RPMI8226 (cell line): ENCODE data around the gene FGF22.

ENCODE experiments used
- DNase-seq: peaks from one replicate; pipeline ENCODE4 v3.0.0-alpha.2; 2015

Gene FGF22

DNA sequence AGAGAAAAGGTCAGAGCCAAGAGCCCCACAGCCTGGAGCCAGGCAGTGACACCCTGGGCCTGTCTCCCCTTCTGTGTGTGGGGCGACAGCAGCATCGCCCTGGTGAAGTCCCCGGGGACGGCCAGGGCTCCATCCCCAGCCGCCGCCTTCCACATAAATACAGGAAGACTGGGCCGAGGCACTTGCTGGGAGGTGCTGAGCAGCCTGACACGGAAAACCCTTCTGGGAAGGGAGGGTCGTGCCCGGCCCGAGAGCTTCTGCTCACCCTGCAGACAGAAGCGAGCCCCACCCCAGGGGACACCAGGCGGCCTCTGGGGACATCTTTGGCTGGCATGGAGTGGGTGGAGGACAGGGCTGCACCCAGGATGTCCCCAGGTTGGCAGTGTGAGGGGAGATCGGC is 5.1 kb downstream of the FGF22 start:
- DNase-seq, result no peak

DNA sequence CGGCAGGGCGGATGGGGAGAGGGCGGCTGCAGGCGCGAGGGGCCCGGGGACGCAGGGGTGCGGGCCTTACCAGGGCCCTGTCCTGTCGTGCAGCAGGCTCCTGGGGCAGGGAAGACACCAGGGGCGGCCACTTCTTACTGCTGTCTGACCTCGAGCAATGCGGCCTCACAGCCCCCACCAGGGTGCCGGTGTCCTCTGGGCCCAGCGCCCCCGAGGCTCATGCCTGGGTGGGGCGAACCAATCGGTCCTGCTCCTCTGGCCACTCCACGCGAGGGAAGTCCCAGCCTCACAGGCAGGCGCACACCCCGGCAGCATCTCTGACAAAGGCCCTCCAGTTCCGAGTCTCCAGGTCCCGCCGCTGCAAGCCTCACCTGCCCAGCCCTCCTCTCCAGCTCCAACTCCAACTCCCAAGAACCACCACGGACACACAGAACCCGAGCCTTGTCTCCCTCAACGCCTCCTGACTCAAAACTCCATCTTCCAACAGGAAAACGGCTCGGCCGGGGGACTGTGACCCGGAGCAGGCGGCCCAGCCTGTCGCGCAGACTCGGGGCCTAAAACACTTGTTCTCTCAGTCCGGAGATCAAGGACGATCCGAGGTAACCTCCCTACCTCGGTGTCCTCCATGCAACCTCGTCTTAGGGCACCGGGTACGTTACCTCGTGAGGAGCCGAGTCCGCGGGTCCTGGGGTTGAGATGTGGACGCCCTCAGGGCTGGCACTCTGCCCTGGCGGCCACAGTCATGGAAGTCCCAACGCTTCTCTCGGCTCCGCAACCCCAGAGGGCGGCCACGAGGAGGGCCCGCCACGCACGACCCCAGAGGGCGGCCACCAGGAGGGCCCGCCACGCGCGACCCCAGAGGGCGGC is 6.5 kb downstream of the FGF22 start:
- no peak for DNase-seq

DNA sequence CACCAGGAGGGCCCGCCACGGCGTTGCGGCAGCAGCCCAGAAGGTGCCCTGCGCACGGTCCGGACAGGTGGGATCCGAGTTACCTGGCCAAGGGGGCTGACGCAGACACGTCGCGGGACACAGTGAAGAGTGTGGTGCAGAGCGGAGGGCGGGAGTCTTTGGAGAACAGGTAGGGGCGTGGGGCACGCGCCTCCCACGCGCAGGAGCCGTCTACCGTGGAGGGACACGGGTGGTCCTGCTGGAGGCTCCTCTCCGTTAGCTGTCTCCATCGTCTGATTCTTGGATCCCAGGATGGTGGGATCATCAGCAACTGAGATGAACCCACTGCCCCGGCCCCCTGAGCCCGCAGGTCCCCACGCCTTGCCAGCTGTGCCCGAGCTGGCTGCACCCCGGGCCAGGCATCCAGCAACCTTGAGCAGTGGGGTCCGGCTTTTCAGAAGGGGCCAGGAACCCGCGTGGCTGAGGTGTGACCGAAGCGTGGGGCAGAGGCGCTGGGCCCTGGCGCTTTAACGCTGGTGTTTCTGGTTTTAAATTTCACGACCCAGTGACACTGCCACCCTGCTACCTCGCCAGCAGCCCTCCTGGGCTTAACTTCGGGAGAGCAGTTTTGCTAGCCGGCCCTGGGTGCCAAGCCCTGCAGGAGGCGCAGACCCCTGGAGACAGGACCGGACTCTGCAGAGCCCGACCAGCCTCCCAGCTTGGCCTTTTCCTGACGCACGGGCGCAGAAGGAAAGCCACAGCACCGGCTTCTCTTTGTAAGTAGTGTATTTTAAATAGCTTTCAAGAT is 7.3 kb downstream of the FGF22 start:
- DNase-seq, result no peak

DNA sequence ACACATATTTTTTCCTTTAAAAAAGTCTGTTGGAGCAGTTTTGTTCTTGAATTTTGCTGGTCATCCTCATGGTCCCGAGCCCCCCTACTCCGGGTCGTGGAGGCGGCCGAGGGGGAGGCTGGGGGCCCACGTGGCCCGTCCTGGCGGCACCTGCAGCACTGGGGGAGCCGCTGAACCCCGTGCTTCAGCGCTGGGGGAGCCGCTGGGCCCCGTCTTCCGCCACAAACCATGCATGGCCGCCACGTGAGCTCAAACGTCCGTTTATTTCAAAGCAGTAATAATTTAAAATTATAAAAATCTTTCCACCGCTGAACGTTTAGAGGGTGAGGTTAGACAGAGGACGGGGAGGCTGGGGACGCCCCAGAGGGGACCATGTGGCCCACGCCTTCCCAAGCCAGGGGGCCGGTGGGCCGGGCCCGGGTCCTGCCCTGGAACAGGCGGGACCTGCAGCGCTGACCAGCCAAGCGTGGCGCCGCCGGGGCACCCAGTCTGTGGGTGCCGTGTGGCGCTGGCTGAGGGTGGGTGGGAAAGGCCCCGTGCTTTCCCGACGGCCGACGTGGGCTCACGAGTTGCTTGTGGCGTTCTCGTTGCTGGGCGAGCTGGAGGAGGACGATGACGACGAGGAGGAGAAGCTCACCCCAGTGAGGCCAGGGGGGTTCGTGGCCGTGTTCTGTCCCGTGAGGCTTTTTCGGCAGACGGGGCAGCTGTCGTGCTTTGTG is 8.0 kb downstream of the FGF22 start:
- no peak for DNase-seq

DNA sequence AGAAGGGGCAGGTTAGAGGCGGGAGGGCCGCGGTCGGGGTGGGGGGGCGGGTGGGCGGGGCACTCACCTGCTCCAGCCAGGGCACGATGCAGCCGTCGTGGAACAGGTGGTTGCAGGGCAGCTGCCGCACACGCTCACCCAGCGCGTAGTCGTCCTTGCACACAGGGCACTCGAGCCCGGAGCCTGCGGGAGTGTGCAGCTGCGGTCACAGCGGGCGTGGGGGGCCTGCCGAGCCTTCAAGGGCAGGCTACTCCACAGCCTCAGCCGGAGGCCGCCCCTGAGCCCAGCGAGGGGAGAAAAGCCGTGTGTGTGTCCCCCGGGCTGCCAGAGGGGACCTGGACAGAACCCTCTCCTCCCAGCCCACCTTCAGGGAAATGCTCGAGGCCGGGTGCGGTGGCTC is 8.6 kb downstream of the FGF22 start:
- DNase-seq, result no peak

DNA sequence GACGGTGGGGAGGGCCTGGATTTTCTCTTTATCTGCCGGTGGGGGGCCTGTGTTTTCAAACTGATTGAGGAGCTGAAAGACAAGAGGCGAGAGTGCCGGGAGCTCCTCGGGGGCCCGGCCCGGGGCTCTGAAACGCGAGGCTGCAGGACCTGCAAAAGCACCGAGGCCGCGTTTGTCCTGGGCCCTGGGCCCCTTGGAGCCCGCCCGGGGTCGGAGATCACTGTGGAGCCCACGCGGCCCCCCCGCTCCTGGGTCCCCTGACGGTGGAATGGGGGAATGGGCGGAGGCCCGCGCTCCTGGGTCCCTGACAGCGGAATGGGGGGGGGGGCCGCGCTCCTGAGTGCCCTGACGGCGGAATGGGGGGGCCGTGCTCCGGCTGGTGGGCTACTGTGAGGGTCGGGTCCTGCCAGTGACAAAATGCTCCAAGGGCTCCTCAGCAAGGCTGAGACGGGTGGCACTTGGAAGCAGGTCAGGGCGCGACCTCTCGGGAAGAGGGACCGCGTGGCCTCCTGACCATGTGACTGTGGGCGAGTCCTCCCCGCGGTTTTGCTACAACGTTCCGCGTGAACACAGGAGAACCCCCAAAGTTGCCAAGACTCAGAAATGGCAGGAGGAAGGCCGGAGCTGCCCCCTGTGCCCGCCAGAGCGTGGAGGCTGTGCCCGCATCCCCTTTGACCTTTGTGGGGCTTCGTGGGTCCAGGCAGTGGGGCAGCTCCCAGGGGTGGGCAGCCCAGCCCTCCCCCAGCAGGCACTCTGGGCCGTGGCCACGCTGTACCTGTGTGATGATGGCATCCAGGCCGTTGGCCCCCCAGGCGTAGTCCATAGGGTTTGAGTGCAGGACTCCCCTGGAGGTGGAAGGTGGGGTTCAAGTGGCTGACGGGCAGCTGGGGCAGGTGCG is 9.5 kb downstream of the FGF22 start:
- DNase-seq, result no peak

DNA sequence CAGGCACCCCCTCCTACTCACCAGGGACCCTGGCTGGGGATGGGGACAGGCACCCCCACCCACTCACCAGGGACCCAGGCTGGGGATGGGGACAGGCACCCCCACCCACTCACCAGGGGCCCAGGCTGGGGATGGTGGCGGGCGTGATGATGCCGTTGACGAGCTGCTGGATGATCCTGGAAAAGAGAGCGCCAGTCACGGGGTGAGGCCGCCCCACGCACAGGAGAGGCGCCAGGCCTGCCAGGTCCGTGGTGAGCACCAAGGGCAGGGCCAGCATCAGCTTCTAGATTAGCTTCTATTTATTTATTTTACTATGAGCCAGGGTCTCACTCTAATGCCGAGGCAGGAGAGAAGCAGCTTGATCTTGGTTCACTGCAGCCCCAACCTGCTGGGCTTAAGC is 10.4 kb downstream of the FGF22 start:
- no peak for DNase-seq

DNA sequence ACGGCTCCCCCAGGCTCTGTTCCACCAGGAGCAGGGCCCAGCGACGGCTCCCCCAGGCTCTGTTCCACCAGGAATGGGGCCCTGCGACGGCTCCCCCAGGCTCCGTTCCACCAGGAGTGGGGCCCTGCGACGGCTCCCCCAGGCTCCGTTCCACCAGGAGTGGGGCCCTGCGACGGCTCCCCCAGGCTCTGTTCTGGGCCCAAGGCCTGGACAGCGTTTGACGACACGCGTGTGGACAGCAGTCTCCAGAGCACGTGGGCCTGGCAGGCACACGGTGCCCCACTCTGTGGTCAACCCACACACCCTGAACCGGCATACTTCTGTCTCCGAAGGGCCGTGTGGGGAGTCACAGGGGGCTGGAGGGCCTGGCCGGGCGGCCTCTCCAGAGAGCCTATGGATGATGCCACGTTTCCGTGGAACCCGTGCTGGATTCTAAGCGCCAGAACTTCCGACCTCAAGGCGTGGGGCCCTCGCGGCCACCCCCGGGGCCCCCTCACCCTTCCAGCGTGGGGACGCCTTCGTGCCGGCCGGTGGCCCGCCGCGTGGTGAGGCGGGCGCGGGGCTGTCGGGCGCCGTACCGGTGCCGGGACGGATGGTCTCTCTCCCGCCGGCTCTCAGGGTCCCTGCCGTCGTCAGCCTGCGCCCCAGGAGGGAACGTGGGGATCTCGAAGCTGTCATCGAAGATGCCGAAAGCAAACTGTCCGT is 11.6 kb downstream of the FGF22 start:
- DNase-seq, result no peak

DNA sequence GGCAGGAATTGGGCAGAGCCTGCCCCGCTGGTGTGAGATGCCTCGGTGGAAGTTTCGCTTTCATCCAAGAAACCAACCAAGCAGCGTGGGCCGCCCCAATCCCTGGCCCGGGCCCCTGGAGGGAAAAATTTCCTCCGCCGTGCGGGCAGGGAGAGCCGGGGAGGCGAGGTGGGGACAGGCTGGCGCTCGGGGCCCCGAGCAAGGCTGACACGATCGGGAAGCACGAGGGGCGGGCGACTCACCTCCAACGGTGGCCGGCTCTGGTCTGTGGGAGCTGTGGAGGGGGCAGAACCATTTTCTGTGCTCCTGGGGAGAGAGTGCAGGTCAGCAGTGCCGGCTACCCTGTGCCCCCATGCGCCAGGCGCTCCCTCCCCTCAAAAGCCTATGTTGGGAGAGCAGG is 12.3 kb downstream of the FGF22 start:
- DNase-seq, result no peak

DNA sequence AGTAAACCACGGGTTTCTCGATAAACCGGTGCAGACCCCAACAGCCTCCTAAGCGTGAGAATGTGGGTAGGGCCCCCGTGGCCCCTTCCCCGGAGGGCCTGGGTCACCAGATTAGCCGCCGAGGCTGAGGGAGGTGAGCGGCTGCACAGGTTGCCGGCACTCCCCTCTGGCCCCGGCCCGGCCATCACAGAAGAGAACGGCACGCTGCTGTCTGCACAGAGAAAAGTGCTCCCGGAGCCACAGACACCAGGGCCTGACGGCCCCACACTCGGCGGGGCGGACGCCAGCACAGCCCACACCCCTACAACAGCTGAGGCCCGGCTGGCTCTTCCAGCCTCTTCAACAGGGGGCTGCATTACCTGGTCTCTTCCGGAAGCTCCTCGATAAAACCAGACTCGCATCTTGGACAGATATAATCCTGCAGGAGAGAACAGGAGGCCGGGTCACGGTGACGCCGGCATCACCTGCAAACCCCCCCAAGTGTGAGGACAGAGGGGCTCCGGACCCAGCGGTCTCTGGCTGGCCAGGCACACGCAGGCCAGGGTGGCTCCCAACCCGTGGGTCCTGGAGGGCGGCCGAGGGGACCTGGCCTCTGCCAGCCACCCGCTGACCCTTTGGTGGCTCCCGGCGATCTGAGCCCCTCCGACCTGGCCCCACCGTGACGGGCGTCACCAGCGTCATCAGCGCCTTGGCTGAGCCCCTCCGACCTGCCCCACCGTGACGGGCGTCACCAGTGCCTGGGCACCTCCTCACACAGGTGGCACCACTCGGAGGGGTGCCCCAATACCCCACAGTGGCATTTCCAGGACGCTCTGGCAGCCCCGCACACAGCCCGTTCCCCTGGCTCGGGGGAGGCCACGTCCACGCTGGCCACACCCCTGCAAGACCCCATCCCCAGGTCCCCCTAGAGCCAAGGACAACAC is 13.0 kb downstream of the FGF22 start:
- DNase-seq, result no peak

DNA sequence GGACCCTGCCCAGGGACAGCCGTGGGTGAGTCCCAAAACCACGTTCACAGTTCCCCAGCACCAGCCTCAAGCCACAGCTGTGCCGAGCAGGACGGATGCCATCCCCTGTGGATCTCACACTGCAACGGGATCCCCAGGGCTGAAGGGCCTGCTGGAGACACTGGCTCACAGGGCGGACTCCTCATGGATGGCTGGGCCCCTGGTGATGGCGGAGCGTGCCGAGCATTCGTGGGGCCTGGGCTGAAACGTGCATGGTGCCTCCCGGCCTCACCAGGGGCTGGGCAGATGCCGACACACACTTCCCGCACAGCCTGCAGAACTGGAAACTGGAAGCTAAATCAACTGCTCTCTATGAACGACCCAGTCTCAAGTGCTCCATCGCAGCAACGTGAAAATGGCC is 13.7 kb downstream of the FGF22 start:
- no peak for DNase-seq

DNA sequence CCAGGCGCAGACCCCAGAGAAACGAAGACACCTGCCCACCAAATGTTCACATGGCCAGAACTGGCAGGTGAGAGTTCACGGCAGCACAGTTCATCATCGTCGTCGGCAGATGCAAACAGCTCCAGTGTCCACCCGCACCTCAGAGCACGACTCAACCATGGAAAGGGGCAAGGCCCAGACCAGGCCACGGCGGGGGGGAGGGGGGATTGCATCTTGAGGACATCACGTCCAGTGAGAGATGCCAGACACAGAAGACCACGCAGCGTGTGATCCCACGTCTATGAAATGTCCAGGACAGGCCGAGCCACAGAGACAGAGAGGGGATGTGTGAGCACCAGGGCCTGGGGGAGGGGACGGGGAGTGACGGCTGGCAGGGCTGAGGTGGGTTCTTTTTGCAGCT is 16.0 kb downstream of the FGF22 start:
- no peak for DNase-seq

DNA sequence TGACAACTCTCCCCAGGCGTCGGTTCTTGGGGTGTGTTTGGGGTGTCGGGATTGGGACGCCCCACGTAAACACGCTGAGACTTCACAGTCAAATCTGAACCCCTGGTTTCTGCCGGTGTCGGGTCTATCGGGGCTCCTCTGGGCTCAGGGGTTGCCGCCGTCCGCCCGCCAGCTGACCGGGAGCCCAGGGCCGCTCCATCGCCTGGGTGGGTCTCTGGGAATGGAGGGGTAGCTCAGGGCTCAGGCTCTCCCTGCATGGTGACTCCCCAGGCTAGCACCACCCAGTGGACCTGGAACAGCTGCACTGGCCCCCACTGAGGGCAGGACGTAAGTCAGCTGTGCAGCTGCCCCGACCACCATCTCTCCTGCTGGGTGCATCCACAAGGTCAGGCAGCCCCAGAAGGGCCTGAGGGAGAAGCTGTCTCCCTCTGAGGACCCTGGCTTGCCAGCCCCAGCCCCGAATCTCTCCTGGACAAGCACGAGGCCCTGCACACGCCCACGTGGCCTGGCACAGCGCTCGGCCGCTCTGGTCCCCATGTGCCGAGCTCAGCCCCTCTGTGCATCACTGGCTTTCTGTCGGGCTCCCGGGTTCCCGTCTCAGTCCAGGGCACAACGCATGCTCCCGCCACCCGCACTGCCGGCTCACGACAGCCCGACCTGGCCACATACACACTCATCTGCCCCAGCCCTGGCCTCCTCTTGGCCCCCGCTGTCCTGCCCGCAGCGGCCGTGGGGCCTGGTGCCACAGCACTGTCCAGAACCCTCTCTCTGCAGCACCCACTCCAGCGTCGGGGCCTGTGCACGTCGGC is 17.3 kb downstream of the FGF22 start:
- DNase-seq, result no peak

DNA sequence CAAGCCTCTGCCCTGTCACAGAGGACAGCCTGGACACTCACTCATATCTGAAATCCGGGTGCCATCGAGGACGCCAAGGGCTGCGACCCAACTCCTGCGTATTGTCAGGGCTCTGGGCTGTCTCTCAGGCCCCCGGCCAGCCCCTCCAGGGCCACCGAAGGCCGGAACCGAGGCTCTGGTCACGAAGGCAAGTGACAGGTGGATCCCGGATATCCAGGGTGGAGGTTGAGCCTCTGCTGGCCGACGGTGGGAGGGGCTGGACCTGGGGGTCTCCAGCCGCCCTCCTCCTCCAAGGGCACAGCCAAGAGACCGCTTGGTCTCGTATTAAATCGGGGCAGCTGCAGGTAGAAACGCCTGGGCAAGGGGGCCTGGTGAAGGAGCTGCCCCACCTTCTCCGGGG is 17.9 kb downstream of the FGF22 start:
- DNase-seq, result no peak

DNA sequence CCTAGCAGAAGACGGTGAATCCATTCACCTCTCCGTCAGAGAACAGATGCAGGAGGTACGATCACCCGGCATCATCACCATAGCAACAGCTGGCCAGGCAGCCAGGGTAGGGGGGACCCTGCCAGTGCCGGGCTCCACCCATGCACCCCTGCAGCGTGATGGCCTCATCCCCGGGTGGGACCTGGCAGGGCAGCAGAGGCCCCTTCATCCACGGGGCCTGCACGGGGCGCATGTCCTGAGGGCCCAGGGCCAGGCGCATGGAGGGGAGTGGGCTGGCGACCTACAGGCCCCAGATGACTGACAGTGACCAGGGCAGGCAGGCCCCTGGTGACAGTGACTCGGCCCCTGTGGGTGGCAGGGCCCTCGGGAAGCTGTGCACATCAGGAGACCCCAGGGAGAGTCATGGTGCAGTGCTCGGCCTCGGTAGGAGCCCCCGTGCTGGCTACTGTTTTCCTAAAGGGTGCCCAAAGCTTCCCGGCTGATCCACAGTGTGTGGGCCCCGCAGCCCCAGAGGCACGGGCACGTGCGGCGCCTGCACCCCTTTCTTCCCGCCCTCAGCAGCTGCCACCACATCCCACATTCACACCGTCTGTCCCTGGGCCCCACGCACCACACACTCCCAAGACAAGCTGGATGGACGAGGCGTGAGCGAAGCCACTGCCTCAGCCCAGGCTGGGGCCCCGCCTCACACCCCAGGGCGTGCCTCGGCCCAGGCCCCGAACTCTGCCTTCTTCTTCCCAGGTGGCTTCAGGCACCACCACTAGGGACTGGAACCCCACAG is 18.6 kb downstream of the FGF22 start:
- no peak for DNase-seq

DNA sequence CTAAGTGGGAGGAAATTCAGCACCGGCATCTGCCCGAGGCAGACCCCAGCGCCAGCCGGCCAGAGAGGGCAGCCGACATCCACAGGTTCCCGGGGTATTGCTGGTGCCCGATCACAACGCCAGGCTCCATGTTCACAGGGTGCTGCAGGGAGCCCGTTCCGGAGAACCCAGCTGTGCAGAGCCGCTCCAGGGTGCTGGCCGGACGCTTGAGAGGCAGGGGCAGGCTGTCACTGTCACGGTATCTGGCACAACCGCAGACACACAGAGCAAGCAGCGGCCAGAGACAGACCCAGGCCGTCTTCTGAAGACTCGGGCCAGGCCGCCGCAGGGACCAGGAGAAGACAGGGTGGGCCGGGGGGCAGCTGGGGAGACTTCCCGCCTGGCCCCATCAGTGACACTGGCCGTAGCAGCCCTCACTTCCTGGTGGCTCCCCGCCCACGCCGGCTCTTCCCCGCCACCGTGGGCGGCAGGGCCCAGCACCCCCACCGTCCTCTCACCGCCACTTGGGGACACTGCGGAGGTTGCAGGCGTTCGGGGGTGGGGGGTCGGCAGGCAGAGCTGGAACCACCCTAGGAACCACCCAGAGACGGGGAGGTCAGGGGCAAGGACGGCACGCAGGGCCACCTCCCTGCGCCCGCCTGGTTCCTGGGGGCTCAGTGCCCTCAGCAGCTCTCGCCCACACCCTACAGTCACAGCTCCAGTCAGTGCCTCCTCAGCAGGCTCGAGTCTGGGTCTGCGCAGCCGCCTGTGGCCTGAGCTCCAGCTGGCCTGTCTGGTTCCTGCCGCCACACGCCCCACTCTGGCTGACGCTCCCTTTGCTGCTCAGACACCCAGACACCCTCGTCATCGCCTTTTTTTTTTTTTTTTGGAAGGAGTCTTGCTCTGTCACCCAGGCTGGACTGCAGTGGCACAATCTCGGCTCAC is 19.5 kb downstream of the FGF22 start:
- no peak for DNase-seq

DNA sequence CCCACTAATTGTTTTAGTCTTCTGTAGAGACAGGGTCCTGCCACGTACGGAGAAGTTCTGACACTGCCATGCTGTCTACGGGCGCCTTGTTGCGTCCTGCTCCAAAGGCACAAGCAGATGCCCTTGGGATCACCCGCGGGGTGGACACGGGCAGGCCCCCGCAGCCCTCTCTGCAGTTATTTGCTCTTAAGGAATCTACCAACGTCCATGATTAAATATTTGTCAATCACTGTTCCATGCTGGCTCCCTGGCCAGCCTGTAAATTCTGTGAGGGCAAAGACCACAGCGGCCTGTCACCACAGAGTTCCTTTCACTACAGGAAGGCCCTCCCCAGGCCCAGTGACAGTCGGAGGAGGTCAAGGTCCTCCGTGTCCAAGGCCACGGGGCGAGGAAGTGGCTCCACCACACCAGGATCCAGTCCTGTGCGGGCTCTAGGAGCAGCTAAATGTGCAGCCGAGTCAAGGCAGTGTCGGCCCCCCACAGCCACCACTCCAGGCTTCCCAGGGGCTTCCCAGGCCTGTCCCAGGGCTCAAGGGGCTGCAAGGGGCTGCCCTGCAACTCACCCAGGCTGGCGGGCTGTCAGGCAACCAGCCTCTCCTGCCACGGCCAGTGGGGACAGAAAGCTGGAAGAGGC is 21.2 kb downstream of the FGF22 start:
- no peak for DNase-seq
